Activated CD8-positive, alpha-beta T cell treated with anti-CD3 and anti-CD28 coated beads, Interleukin-2, amount 10 ng/mL, durations not matched to agents 7 days and 5 days (primary cell): Measurements from ENCODE around the gene ZKSCAN1. TPM values are rescaled to one million over a fixed set of nuclear protein-coding genes. Genes with fewer than 3 reads are reported as not detected.
"Not testable (repeated sequence)": the region's sequence is repeated elsewhere in the genome, so short reads cannot be mapped to it uniquely, and the experiment has no call there.

Experiments
- ATAC-seq: fragments of 150-1000 bp; cut with Tn5 transposase; one replicate; pipeline ENCODE4 v1.10.0; 2021; ENCODE audit warnings: moderate library complexity
- CTCF ChIA-PET: fragments of 350-600 bp; sonication (Branson Sonifier 250); formaldehyde crosslinking; loops from one replicate; lab custom pipeline; 2021; ENCODE audit warnings: antibody characterized with exemption; lab: Charles Lee
- POLR2A ChIA-PET: fragments of 350-600 bp; sonication (Branson Sonifier 250); formaldehyde crosslinking; loops from one replicate; lab custom pipeline; 2021; ENCODE audit warnings: antibody characterized with exemption; lab: Charles Lee
- DNase-seq: peaks from one replicate; pipeline ENCODE4 v3.0.0-alpha.2; 2020
- H3K27ac Mint-ChIP-seq: one replicate; pipeline ENCODE4 v1.8.0; 2021; ENCODE audit warnings: mild to moderate bottlenecking, mixed read lengths
- H3K27me3 Mint-ChIP-seq: one replicate; pipeline ENCODE4 v1.8.0; 2021; ENCODE audit warnings: low read depth, mixed read lengths
- H3K36me3 Mint-ChIP-seq: one replicate; pipeline ENCODE4 v1.8.0; 2021; ENCODE audit warnings: low read depth, mixed read lengths
- H3K4me1 Mint-ChIP-seq: one replicate; pipeline ENCODE4 v1.8.0; 2021; ENCODE audit warnings: low read depth, mixed read lengths
- H3K4me3 Mint-ChIP-seq: one replicate; pipeline ENCODE4 v1.8.0; 2021; ENCODE audit warnings: mild to moderate bottlenecking, mixed read lengths
- H3K9me3 Mint-ChIP-seq: one replicate; pipeline ENCODE4 v1.8.0; 2022; ENCODE audit warnings: mixed read lengths; ENCODE audit not compliant: insufficient read depth
- total RNA-seq, 2 experiments: library from RNA; stranded (reverse); gene quantifications; one replicate each; pipeline ENCODE4 v1.2.3, GENCODE V29; 2021

ZKSCAN1 gene
- total RNA-seq, 2 experiments from 2014 or later = 50.4 to 54.5 TPM

GRCh38 chr7:100003711-100004661 lies 11.4 kb upstream of the ZKSCAN1 start:
- H3K27ac Mint-ChIP-seq = no peak overlapping the region
- H3K36me3 Mint-ChIP-seq = no peaks in the 10 kb centered on the region
- H3K4me3 Mint-ChIP-seq = no peak overlapping the region
- DNase-seq = no peak
- ATAC-seq = no peak
- peaks cover 2% of the 10 kb centered on the region for H3K27me3 Mint-ChIP-seq
- ChIA-PET POLR2A (interaction anchor here (1.6 kb wide), 1 partner anchor 11 kb away, joined by 8 read pairs; the partner anchor contains the start of gene ZKSCAN1), CTCF (interaction anchor here (1.1 to 1.8 kb wide), 2 partner anchors 14 to 90 kb away, joined by 3 to 4 read pairs; no protein-coding TSS in a partner anchor)
- peaks cover 4% of the 10 kb centered on the region for H3K4me1 Mint-ChIP-seq
- H3K9me3 Mint-ChIP-seq = no peaks in the 10 kb centered on the region

- no peak overlapping the region for H3K4me3 Mint-ChIP-seq
- no peak overlapping the region for H3K27ac Mint-ChIP-seq
- H3K27me3 Mint-ChIP-seq = no peaks in the 10 kb centered on the region
- no peak for DNase-seq
- no peaks in the 10 kb centered on the region for H3K9me3 Mint-ChIP-seq
- H3K4me1 Mint-ChIP-seq = peaks cover 6% of the 10 kb centered on the region
- ChIA-PET POLR2A (no interaction called here), CTCF (interaction anchor here (1.6 to 2.2 kb wide), 2 partner anchors 10 to 89 kb away, joined by 4 to 6 read pairs; partner anchors contain the start of gene TRIM4)
- ATAC-seq = no peak
- no peaks in the 10 kb centered on the region for H3K36me3 Mint-ChIP-seq
Observed at GRCh38 chr7:100007887-100008286, 7.5 kb upstream of the ZKSCAN1 start.

GRCh38 chr7:100008525-100008924 lies 6.9 kb upstream of the ZKSCAN1 start:
- H3K4me1 Mint-ChIP-seq = peaks cover 11% of the 10 kb centered on the region
- ChIA-PET CTCF (interaction anchor here (2.2 kb wide), 1 partner anchor 89 kb away, joined by 6 read pairs; the partner anchor contains the start of gene TRIM4), POLR2A (no interaction called here)
- no peaks in the 10 kb centered on the region for H3K9me3 Mint-ChIP-seq
- no peak overlapping the region for H3K4me3 Mint-ChIP-seq
- no peaks in the 10 kb centered on the region for H3K27me3 Mint-ChIP-seq
- H3K27ac Mint-ChIP-seq = no peak overlapping the region
- DNase-seq = no peak
- no peaks in the 10 kb centered on the region for H3K36me3 Mint-ChIP-seq
- no peak for ATAC-seq

GRCh38 chr7:100009952-100010351 lies 5.4 kb upstream of the ZKSCAN1 start:
- POLR2A ChIA-PET, H3K4me3 Mint-ChIP-seq, H3K36me3 Mint-ChIP-seq, H3K9me3 Mint-ChIP-seq, ATAC-seq, H3K27me3 Mint-ChIP-seq, DNase-seq, H3K27ac Mint-ChIP-seq, CTCF ChIA-PET: not testable (repeated sequence)
- peaks cover 17% of the 10 kb centered on the region for H3K4me1 Mint-ChIP-seq

- ChIA-PET CTCF (interaction anchor here (0.6 kb wide), 1 partner anchor 623 kb away, joined by 3 read pairs; no protein-coding TSS in a partner anchor), POLR2A (no interaction called here)
- Mint-ChIP-seq H3K27me3 (no peaks in the 10 kb centered on the region), H3K9me3 (no peaks in the 10 kb centered on the region), H3K36me3 (no peaks in the 10 kb centered on the region), H3K27ac (no peak overlapping the region), H3K4me3 (no peak overlapping the region), H3K4me1 (peaks cover 22% of the 10 kb centered on the region)
- ATAC-seq = no peak
- DNase-seq = no peak
Observed at GRCh38 chr7:100010901-100011300, 4.5 kb upstream of the ZKSCAN1 start.

GRCh38 chr7:100011516-100011915 lies 3.9 kb upstream of the ZKSCAN1 start:
- H3K27me3 Mint-ChIP-seq = no peaks in the 10 kb centered on the region
- no peaks in the 10 kb centered on the region for H3K36me3 Mint-ChIP-seq
- no peak overlapping the region for H3K27ac Mint-ChIP-seq
- H3K4me1 Mint-ChIP-seq = peaks cover 25% of the 10 kb centered on the region
- DNase-seq (no peak), ATAC-seq (no peak)
- no peak overlapping the region for H3K4me3 Mint-ChIP-seq
- ChIA-PET POLR2A (interaction anchor here (1.2 to 1.6 kb wide), 2 partner anchors 9 to 92 kb away, joined by 3 to 4 read pairs; partner anchors contain the start of gene TRIM4), CTCF (no interaction called here)
- no peaks in the 10 kb centered on the region for H3K9me3 Mint-ChIP-seq

GRCh38 chr7:100012385-100013327 lies 2.7 kb upstream of the ZKSCAN1 start:
- not testable (repeated sequence) for H3K36me3 Mint-ChIP-seq, H3K27me3 Mint-ChIP-seq, H3K4me3 Mint-ChIP-seq, ATAC-seq, DNase-seq, H3K9me3 Mint-ChIP-seq
- Mint-ChIP-seq H3K27ac (peak overlapping the region; percentile 49), H3K4me1 (peaks cover 35% of the 10 kb centered on the region)
- ChIA-PET POLR2A (interaction anchor here (1.2 to 1.6 kb wide), 2 partner anchors 10 to 93 kb away, joined by 3 to 4 read pairs; partner anchors contain the start of gene TRIM4), CTCF (interaction anchor here (1.7 to 5.6 kb wide), 2 partner anchors 17 to 120 kb away, joined by 4 to 36 read pairs; no protein-coding TSS in a partner anchor)

GRCh38 chr7:100013328-100013676 lies 2.1 kb upstream of the ZKSCAN1 start:
- ChIA-PET CTCF (interaction anchor here (1.7 to 5.6 kb wide), 2 partner anchors 17 to 119 kb away, joined by 4 to 36 read pairs; no protein-coding TSS in a partner anchor), POLR2A (no interaction called here)
- peaks cover 40% of the 10 kb centered on the region for H3K4me1 Mint-ChIP-seq
- no peaks in the 10 kb centered on the region for H3K27me3 Mint-ChIP-seq
- no peak for ATAC-seq
- DNase-seq = peak; percentile 42
- peaks cover 5% of the 10 kb centered on the region for H3K36me3 Mint-ChIP-seq
- H3K9me3 Mint-ChIP-seq = no peaks in the 10 kb centered on the region
- peak overlapping the region; percentile 49 for H3K27ac Mint-ChIP-seq
- no peak overlapping the region for H3K4me3 Mint-ChIP-seq

GRCh38 chr7:100016215-100016901 lies 962 bp downstream of the ZKSCAN1 start:
- H3K36me3 Mint-ChIP-seq = peaks cover 11% of the 10 kb centered on the region
- ChIA-PET CTCF (interaction anchor here (1.1 to 5.6 kb wide), 6 partner anchors 21 to 97 kb away, joined by 3 to 36 read pairs (median 6); partner anchors contain the start of genes TRIM4 and ZSCAN21), POLR2A (interaction anchor here (0.6 to 3.1 kb wide), 11 partner anchors 10 to 516 kb away, joined by 3 to 19 read pairs (median 4); partner anchors contain the start of genes TRIM4 and ZNF394)
- H3K27ac Mint-ChIP-seq = peak overlapping the region; percentile 95
- peaks cover 51% of the 10 kb centered on the region for H3K4me1 Mint-ChIP-seq
- peak overlapping the region; percentile 92 for H3K4me3 Mint-ChIP-seq
- ATAC-seq (no peak), DNase-seq (no peak)
- no peaks in the 10 kb centered on the region for H3K27me3 Mint-ChIP-seq
- no peaks in the 10 kb centered on the region for H3K9me3 Mint-ChIP-seq

- POLR2A ChIA-PET = interaction anchor here (1.2 to 3.1 kb wide), 3 partner anchors 9 to 98 kb away, joined by 4 to 19 read pairs (median 7); partner anchors contain the start of gene TRIM4
Observed at GRCh38 chr7:100017300-100017699, 1.9 kb downstream of the ZKSCAN1 start.

More at GRCh38 chr7:100017300-100017699, 1.9 kb downstream of the ZKSCAN1 start:
- Mint-ChIP-seq H3K4me3 (no peak overlapping the region), H3K36me3 (peaks cover 13% of the 10 kb centered on the region), H3K9me3 (no peaks in the 10 kb centered on the region), H3K27ac (no peak overlapping the region), H3K4me1 (peaks cover 53% of the 10 kb centered on the region), H3K27me3 (no peaks in the 10 kb centered on the region)
- CTCF ChIA-PET = interaction anchor here (1.1 to 5.6 kb wide), 6 partner anchors 13 to 38 kb away, joined by 3 to 36 read pairs (median 6); partner anchors contain the start of gene ZSCAN21
- DNase-seq (no peak), ATAC-seq (no peak)
